ENCODE results near the gene RCVRN. TPM values are rescaled to one million over a fixed set of nuclear protein-coding genes. Genes with fewer than 3 reads are reported as not detected.

RCVRN gene
- total RNA-seq, 1 donor from 2014 or later, result not detected

GRCh38 chr17:9932491-9932890, 27.4 kb upstream of the RCVRN start:
- Mint-ChIP-seq H3K27ac (ENCODE audit: unreplicated experiment) (no peak overlapping the region), H3K27me3 (ENCODE audit: unreplicated experiment) (peaks cover 1% of the 10 kb centered on the region), H3K36me3 (ENCODE audit: low read depth, unreplicated experiment) (no peaks in the 10 kb centered on the region), H3K4me3 (ENCODE audit: unreplicated experiment) (no peak overlapping the region), H3K4me1 (ENCODE audit: unreplicated experiment) (no peaks in the 10 kb centered on the region), H3K9me3 (ENCODE audit: unreplicated experiment) (no peaks in the 10 kb centered on the region)
- DNase-seq (ENCODE audit: low spot score), result no peak
- TF ChIP-seq CTCF (IDR thresholded peaks at IDR 0.05; ENCODE audit: unreplicated experiment), result no peak

- DNase-seq (ENCODE audit: low spot score), result no peak
- Mint-ChIP-seq H3K36me3 (ENCODE audit: low read depth, unreplicated experiment) (no peaks in the 10 kb centered on the region), H3K9me3 (ENCODE audit: unreplicated experiment) (no peaks in the 10 kb centered on the region), H3K27me3 (ENCODE audit: unreplicated experiment) (peaks cover 1% of the 10 kb centered on the region), H3K27ac (ENCODE audit: unreplicated experiment) (no peak overlapping the region), H3K4me3 (ENCODE audit: unreplicated experiment) (no peak overlapping the region), H3K4me1 (ENCODE audit: unreplicated experiment) (no peaks in the 10 kb centered on the region)
- TF ChIP-seq CTCF (IDR thresholded peaks at IDR 0.05; ENCODE audit: unreplicated experiment), result no peak
These were observed 26.2 kb upstream of the RCVRN start for GRCh38 chr17:9931144-9931741.

GRCh38 chr17:9929871-9930270, 24.8 kb upstream of the RCVRN start:
- no peak for DNase-seq (ENCODE audit: low spot score)
- H3K4me1 Mint-ChIP-seq (ENCODE audit: unreplicated experiment), result no peaks in the 10 kb centered on the region
- TF ChIP-seq CTCF (IDR thresholded peaks at IDR 0.05; ENCODE audit: unreplicated experiment), result no peak
- H3K27ac Mint-ChIP-seq (ENCODE audit: unreplicated experiment), result no peak overlapping the region
- H3K4me3 Mint-ChIP-seq (ENCODE audit: unreplicated experiment), result no peak overlapping the region
- H3K36me3 Mint-ChIP-seq (ENCODE audit: low read depth, unreplicated experiment), result no peaks in the 10 kb centered on the region
- H3K27me3 Mint-ChIP-seq (ENCODE audit: unreplicated experiment), result peaks cover 1% of the 10 kb centered on the region
- no peaks in the 10 kb centered on the region for H3K9me3 Mint-ChIP-seq (ENCODE audit: unreplicated experiment)

GRCh38 chr17:9928601-9929333, 23.7 kb upstream of the RCVRN start:
- no peak overlapping the region for H3K27ac Mint-ChIP-seq (ENCODE audit: unreplicated experiment)
- peaks cover under 1% of the 10 kb centered on the region for H3K27me3 Mint-ChIP-seq (ENCODE audit: unreplicated experiment)
- H3K4me3 Mint-ChIP-seq (ENCODE audit: unreplicated experiment), result no peak overlapping the region
- H3K4me1 Mint-ChIP-seq (ENCODE audit: unreplicated experiment), result no peaks in the 10 kb centered on the region
- H3K9me3 Mint-ChIP-seq (ENCODE audit: unreplicated experiment), result no peaks in the 10 kb centered on the region
- H3K36me3 Mint-ChIP-seq (ENCODE audit: low read depth, unreplicated experiment), result no peaks in the 10 kb centered on the region
- TF ChIP-seq CTCF (IDR thresholded peaks at IDR 0.05; ENCODE audit: unreplicated experiment), result peak; percentile 58
- DNase-seq (ENCODE audit: low spot score), result peak; percentile 59

GRCh38 chr17:9926150-9926804, 21.2 kb upstream of the RCVRN start:
- TF ChIP-seq CTCF (IDR thresholded peaks at IDR 0.05; ENCODE audit: unreplicated experiment), result no peak
- Mint-ChIP-seq H3K27me3 (ENCODE audit: unreplicated experiment) (no peaks in the 10 kb centered on the region), H3K9me3 (ENCODE audit: unreplicated experiment) (no peaks in the 10 kb centered on the region), H3K27ac (ENCODE audit: unreplicated experiment) (no peak overlapping the region), H3K36me3 (ENCODE audit: low read depth, unreplicated experiment) (no peaks in the 10 kb centered on the region), H3K4me3 (ENCODE audit: unreplicated experiment) (no peak overlapping the region), H3K4me1 (ENCODE audit: unreplicated experiment) (no peaks in the 10 kb centered on the region)
- DNase-seq (ENCODE audit: low spot score), result no peak
